Nephron (organoid): ENCODE data around the gene KRTAP5-7.
"Not testable (repeated sequence)": the region's sequence is repeated elsewhere in the genome, so short reads cannot be mapped to it uniquely, and the experiment has no call there.

Experiments
- H3K27ac Mint-ChIP-seq, 3 experiments: 2 replicates each; pipeline ENCODE4 v1.8.0; 2020; ENCODE audit warnings: mixed read lengths in 3 of 3, mild to moderate bottlenecking in 2 of 3, moderate library complexity in 1 of 3
- H3K27me3 Mint-ChIP-seq: 2 replicates; pipeline ENCODE4 v1.8.0; 2021; ENCODE audit warnings: low read depth, mild to moderate bottlenecking, moderate library complexity, mixed read lengths
- H3K36me3 Mint-ChIP-seq: 2 replicates; pipeline ENCODE4 v1.8.0; 2020; ENCODE audit warnings: low read depth, mixed read lengths
- H3K4me1 Mint-ChIP-seq: 2 replicates; pipeline ENCODE4 v1.8.0; 2020; ENCODE audit warnings: mixed read lengths
- H3K4me3 Mint-ChIP-seq, 3 experiments: 2 replicates each; pipeline ENCODE4 v1.8.0; 2020; ENCODE audit warnings: mild to moderate bottlenecking in 3 of 3, mixed read lengths in 3 of 3, moderate library complexity in 2 of 3
- H3K9me3 Mint-ChIP-seq: 2 replicates; pipeline ENCODE4 v1.8.0; 2020; ENCODE audit warnings: mixed read lengths
- TF ChIP-seq, protein P1 (sequence below), 3 experiments: fragments of 200-600 bp; sonication (generic); IDR thresholded peaks; one replicate each; pipeline ENCODE4 v1.5.0; 2021; ENCODE audit warnings: antibody characterized with exemption in 3 of 3; ENCODE audit not compliant: unreplicated experiment in 3 of 3

KRTAP5-7 gene

DNA sequence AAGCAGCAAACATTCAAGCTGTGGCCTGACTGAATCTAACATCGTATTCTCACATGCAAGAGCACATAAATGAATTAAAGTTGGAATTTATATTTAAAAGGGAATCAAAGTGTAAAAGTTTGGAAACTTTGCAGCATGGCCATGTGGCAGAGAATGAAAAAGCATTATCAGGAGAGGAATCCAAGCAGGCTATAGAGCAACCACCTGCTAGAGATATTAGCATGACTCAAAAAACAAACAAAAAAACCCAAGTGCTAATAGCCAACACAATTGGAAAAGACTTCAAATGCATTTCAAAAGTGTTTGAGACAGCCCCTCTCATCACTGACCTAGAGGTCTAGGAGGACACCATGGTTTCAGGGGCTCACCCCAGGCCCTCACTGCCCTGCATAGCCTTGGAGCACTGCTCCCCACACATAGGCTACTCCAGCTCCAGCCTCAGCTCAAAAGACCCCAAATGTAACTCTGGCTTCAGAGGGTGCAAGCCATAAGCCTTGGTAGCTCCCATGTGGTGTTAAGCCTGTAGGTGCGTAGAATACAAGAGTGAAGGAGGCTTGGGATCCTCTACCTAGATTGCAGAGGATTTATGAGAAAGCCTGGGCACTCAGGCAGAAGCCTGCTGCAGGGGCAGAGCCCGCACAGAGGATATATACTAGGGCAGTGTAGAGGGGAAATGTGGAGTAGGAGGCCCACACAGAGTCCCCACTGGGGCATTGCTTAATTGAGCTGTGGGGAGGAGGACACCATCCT, 1.7 kb upstream of the KRTAP5-7 start:
- Mint-ChIP-seq H3K9me3 (peaks cover 11% of the 10 kb centered on the region), H3K36me3 (no peaks in the 10 kb centered on the region), H3K4me1 (peaks cover 4% of the 10 kb centered on the region), H3K4me3 (no peak overlapping the region), H3K27ac (no peak overlapping the region), H3K27me3 (peaks cover 6% of the 10 kb centered on the region)
- TF ChIP-seq, protein P1, sequence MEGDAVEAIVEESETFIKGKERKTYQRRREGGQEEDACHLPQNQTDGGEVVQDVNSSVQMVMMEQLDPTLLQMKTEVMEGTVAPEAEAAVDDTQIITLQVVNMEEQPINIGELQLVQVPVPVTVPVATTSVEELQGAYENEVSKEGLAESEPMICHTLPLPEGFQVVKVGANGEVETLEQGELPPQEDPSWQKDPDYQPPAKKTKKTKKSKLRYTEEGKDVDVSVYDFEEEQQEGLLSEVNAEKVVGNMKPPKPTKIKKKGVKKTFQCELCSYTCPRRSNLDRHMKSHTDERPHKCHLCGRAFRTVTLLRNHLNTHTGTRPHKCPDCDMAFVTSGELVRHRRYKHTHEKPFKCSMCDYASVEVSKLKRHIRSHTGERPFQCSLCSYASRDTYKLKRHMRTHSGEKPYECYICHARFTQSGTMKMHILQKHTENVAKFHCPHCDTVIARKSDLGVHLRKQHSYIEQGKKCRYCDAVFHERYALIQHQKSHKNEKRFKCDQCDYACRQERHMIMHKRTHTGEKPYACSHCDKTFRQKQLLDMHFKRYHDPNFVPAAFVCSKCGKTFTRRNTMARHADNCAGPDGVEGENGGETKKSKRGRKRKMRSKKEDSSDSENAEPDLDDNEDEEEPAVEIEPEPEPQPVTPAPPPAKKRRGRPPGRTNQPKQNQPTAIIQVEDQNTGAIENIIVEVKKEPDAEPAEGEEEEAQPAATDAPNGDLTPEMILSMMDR (IDR thresholded peaks at IDR 0.05; ENCODE audit: unreplicated experiment in 3 of 3) = no peak

DNA sequence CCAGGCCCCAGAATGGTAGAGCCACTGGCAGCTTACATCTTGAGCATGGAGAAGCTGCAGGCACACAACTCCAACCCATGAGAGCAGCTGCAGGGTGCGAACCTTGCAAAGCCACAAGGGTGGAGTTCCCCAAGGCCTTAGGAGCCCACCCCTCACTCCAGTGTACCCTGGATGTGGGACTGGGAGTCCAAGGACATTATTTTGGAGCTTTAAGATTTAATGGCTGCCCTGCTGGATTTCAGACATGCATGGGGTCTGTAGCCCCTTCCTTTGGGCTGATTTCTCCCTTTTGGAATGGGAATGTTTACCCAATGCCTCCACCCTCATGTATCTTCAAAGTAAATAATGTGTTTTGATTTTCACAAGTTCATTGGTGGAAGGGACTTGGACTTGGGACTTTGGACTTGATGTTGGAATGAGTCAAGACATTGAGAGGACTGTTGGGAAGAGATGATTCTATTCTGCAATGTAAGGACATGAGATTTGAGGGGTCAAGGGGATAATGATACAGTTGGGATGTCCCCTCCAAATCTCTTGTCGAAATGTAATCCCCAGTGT, 1.1 kb upstream of the KRTAP5-7 start:
- Mint-ChIP-seq H3K9me3 (peaks cover 11% of the 10 kb centered on the region), H3K4me1 (peaks cover 4% of the 10 kb centered on the region), H3K27ac (no peak overlapping the region), H3K36me3 (no peaks in the 10 kb centered on the region), H3K27me3 (peaks cover 6% of the 10 kb centered on the region), H3K4me3 (no peak overlapping the region)
- TF ChIP-seq, protein P1 (IDR thresholded peaks at IDR 0.05; ENCODE audit: unreplicated experiment in 3 of 3) = no peak

DNA sequence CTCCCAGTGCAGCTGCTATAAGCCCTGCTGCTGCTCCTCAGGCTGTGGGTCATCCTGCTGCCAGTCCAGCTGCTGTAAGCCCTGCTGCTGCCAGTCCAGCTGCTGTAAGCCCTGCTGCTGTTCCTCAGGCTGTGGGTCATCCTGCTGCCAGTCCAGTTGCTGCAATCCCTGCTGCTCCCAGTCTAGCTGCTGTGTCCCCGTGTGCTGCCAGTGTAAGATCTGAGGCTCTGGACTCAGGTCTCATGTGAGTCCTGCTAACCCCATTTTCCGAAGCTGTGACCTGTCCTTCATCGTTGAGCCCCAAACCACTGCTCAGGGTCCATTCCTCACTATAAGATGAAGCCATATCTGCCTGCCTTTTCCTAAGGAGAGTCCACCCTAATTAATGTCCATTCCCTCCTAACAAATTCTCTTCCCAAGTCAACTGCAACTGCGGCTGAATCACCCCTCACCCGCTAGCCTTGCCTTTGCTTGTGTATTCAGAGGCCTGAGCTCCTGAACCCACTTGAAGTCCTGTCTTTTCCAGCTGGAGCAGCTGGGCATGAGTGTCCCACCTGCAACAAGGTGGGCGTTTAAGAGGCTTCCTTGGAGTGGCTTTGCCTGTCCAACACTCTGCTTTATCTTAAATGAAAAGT, 626 bp downstream of the KRTAP5-7 start:
- no peak overlapping the region for H3K4me3 Mint-ChIP-seq
- TF ChIP-seq, protein P1 (IDR thresholded peaks at IDR 0.05; ENCODE audit: unreplicated experiment in 3 of 3) = no peak
- no peaks in the 10 kb centered on the region for H3K36me3 Mint-ChIP-seq
- peaks cover 13% of the 10 kb centered on the region for H3K27me3 Mint-ChIP-seq
- peaks cover 4% of the 10 kb centered on the region for H3K4me1 Mint-ChIP-seq
- peaks cover 10% of the 10 kb centered on the region for H3K9me3 Mint-ChIP-seq
- H3K27ac Mint-ChIP-seq = no peak overlapping the region

DNA sequence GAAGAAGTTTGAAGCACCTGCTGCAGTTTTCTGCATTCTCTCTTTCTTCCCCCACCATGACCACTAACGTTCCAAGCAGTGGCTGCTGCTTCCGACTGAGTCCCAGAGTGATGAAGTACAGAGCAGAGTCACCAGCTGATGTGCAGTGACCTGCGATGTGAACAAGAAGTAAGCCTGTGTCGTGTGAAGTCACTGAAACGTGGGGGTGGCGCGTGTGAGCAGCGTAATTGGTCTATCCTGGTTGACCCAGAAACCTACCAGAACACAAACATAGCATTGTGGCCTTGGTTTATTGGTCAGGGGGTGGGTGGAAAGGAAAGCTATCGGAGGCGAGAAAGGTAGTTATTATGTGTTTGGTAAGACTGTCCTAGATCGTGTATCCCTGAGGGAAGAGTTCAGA, 3.5 kb downstream of the KRTAP5-7 start:
- Mint-ChIP-seq H3K4me3 (no peak overlapping the region), H3K36me3 (no peaks in the 10 kb centered on the region), H3K27me3 (peaks cover 13% of the 10 kb centered on the region), H3K4me1 (peaks cover 10% of the 10 kb centered on the region), H3K9me3 (peaks cover 5% of the 10 kb centered on the region), H3K27ac (no peak overlapping the region)
- TF ChIP-seq, protein P1 (IDR thresholded peaks at IDR 0.05; ENCODE audit: unreplicated experiment in 3 of 3) = no peak

GRCh38 chr11:71532036-71532610, 5.1 kb downstream of the KRTAP5-7 start:
- Mint-ChIP-seq H3K27me3 (peaks cover 9% of the 10 kb centered on the region), H3K9me3 (peaks cover 5% of the 10 kb centered on the region), H3K27ac (no peak overlapping the region), H3K4me1 (peaks cover 5% of the 10 kb centered on the region), H3K36me3 (no peaks in the 10 kb centered on the region), H3K4me3 (no peak overlapping the region)
- TF ChIP-seq, protein P1 (IDR thresholded peaks at IDR 0.05; ENCODE audit: unreplicated experiment in 3 of 3) = no peak

GRCh38 chr11:71534711-71535608, 7.9 kb downstream of the KRTAP5-7 start:
- peak overlapping the region; percentile 3 to 91 (median 9) for H3K27ac Mint-ChIP-seq
- H3K4me3 Mint-ChIP-seq, H3K9me3 Mint-ChIP-seq, H3K36me3 Mint-ChIP-seq: not testable (repeated sequence)
- peaks cover 17% of the 10 kb centered on the region for H3K27me3 Mint-ChIP-seq
- peaks cover 13% of the 10 kb centered on the region for H3K4me1 Mint-ChIP-seq
